H9 (cell line): ENCODE results near the gene ATP10B. TPM values are rescaled to one million over a fixed set of nuclear protein-coding genes. Genes with fewer than 3 reads are reported as not detected.

Source experiments
- DNase-seq: peaks from one replicate; pipeline ENCODE4 v3.0.0-alpha.2; 2017
- H2AFZ ChIP-seq: one replicate; pipeline ENCODE4 v1.6.1; 2013; ENCODE audit warnings: mild to moderate bottlenecking, low read length, control low read depth, moderate library complexity
- H2AK5ac ChIP-seq: 2 replicates; pipeline ENCODE4 v1.6.1; 2013; ENCODE audit warnings: low read length, control low read depth, mixed read lengths; ENCODE audit not compliant: insufficient read length
- H2BK120ac ChIP-seq: one replicate; pipeline ENCODE4 v1.6.1; 2013; ENCODE audit warnings: low read depth, mild to moderate bottlenecking, low read length, control low read depth, inconsistent platforms; ENCODE audit not compliant: poor library complexity, severe bottlenecking
- H2BK12ac ChIP-seq: 2 replicates; pipeline ENCODE4 v1.6.1; 2013; ENCODE audit warnings: low read length, control low read depth, mixed read lengths, low read depth; ENCODE audit not compliant: insufficient read length
- H2BK15ac ChIP-seq: 2 replicates; pipeline ENCODE4 v1.6.1; 2013; ENCODE audit warnings: low read depth, low read length, control low read depth
- H2BK20ac ChIP-seq: one replicate; pipeline ENCODE4 v1.6.1; 2013; ENCODE audit warnings: low read depth, mild to moderate bottlenecking, low read length, control low read depth, inconsistent platforms; ENCODE audit not compliant: poor library complexity, severe bottlenecking
- H2BK5ac ChIP-seq: 2 replicates; pipeline ENCODE4 v1.6.1; 2013; ENCODE audit warnings: low read length, control low read depth, mixed read lengths; ENCODE audit not compliant: insufficient read length
- H3K14ac ChIP-seq: 2 replicates; pipeline ENCODE4 v1.6.1; 2013; ENCODE audit warnings: low read length, control low read depth; ENCODE audit not compliant: insufficient read depth
- H3K18ac ChIP-seq: 2 replicates; pipeline ENCODE4 v1.6.1; 2013; ENCODE audit warnings: low read depth, mild to moderate bottlenecking, mixed read lengths, low read length, control low read depth; ENCODE audit not compliant: insufficient read length
- H3K23ac ChIP-seq: 2 replicates; pipeline ENCODE4 v1.6.1; 2013; ENCODE audit warnings: low read length, control low read depth, mixed read lengths, low read depth; ENCODE audit not compliant: insufficient read length
- H3K23me2 ChIP-seq: 2 replicates; pipeline ENCODE4 v1.6.1; 2013; ENCODE audit warnings: low read depth, mild to moderate bottlenecking, mixed read lengths, low read length, control low read depth; ENCODE audit not compliant: insufficient read length, poor library complexity, severe bottlenecking
- H3K27ac ChIP-seq: 2 replicates; pipeline ENCODE4 v1.5.1; 2013; ENCODE audit warnings: low read length, control low read depth, mixed read lengths, low read depth; ENCODE audit not compliant: insufficient read length
- H3K27me3 ChIP-seq: 2 replicates; pipeline ENCODE4 v1.6.1; 2013; ENCODE audit warnings: low read length, control low read depth, inconsistent platforms; ENCODE audit not compliant: insufficient read depth
- H3K4ac ChIP-seq: 2 replicates; pipeline ENCODE4 v1.6.1; 2013; ENCODE audit warnings: low read depth, mild to moderate bottlenecking, control low read depth, inconsistent platforms, low read length, moderate library complexity
- H3K4me1 ChIP-seq: 2 replicates; pipeline ENCODE4 v1.6.1; 2013; ENCODE audit warnings: low read length, control low read depth, inconsistent platforms; ENCODE audit not compliant: insufficient read depth
- H3K4me2 ChIP-seq: 2 replicates; pipeline ENCODE4 v1.6.1; 2013; ENCODE audit warnings: low read length, control low read depth, mixed read lengths; ENCODE audit not compliant: insufficient read length, insufficient read depth
- H3K56ac ChIP-seq: 2 replicates; pipeline ENCODE4 v1.6.1; 2013; ENCODE audit warnings: low read depth, mild to moderate bottlenecking, mixed read lengths, low read length, control low read depth; ENCODE audit not compliant: insufficient read length
- H3K79me1 ChIP-seq: 2 replicates; pipeline ENCODE4 v1.6.1; 2013; ENCODE audit warnings: low read depth, mild to moderate bottlenecking, moderate library complexity, low read length, control low read depth, inconsistent platforms; ENCODE audit not compliant: insufficient read depth, poor library complexity, severe bottlenecking
- H3K79me2 ChIP-seq: 2 replicates; pipeline ENCODE4 v1.6.1; 2013; ENCODE audit warnings: low read length, control low read depth, inconsistent platforms; ENCODE audit not compliant: insufficient read depth
- H3K9ac ChIP-seq: 2 replicates; pipeline ENCODE4 v1.6.1; 2013; ENCODE audit warnings: low read length, control low read depth, mixed read lengths; ENCODE audit not compliant: insufficient read length; ENCODE audit errors: extremely low read depth
- H3K9me3 ChIP-seq: one replicate; pipeline ENCODE4 v1.6.1; 2013; ENCODE audit warnings: low read depth, low read length, inconsistent platforms; ENCODE audit not compliant: control insufficient read depth
- H3T11ph ChIP-seq: one replicate; pipeline ENCODE4 v1.6.1; 2013; ENCODE audit warnings: mild to moderate bottlenecking, low read length, control low read depth, inconsistent platforms
- H4K20me1 ChIP-seq: one replicate; pipeline ENCODE4 v1.6.1; 2013; ENCODE audit not compliant: control insufficient read depth, insufficient read length, insufficient read depth
- H4K5ac ChIP-seq: 2 replicates; pipeline ENCODE4 v1.6.1; 2013; ENCODE audit warnings: low read depth, mild to moderate bottlenecking, mixed read lengths, low read length, control low read depth; ENCODE audit not compliant: insufficient read length
- H4K8ac ChIP-seq: replicated peaks from 2 replicates; pipeline ENCODE4 v1.6.1; 2013; ENCODE audit warnings: low read length, control low read depth, mixed read lengths, low read depth; ENCODE audit not compliant: insufficient read length
- H4K91ac ChIP-seq: 2 replicates; pipeline ENCODE4 v1.6.1; 2013; ENCODE audit warnings: low read depth, mild to moderate bottlenecking, moderate library complexity, mixed read lengths, low read length, control low read depth; ENCODE audit not compliant: insufficient read length
- H3K27ac Mint-ChIP-seq, 3 experiments: 2 replicates in 2 of 3; 3 replicates in 1 of 3; pipeline ENCODE4 v1.8.0; 2020 to 2021; ENCODE audit warnings: mixed read lengths in 3 of 3, mild to moderate bottlenecking in 1 of 3, moderate library complexity in 1 of 3
- H3K27me3 Mint-ChIP-seq: 2 replicates; pipeline ENCODE4 v1.8.0; 2021; ENCODE audit warnings: low read depth, mild to moderate bottlenecking, moderate library complexity, mixed read lengths
- H3K36me3 Mint-ChIP-seq, 3 experiments: 2 replicates in 2 of 3; 3 replicates in 1 of 3; pipeline ENCODE4 v1.8.0; 2020 to 2021; ENCODE audit warnings: low read depth in 3 of 3, mixed read lengths in 3 of 3; ENCODE audit not compliant: insufficient read depth in 1 of 3
- H3K4me1 Mint-ChIP-seq, 2 experiments: 2 replicates each; pipeline ENCODE4 v1.8.0; 2020; ENCODE audit warnings: mixed read lengths in 2 of 2
- H3K4me3 Mint-ChIP-seq, 2 experiments: 2 replicates in 1 of 2; 3 replicates in 1 of 2; pipeline ENCODE4 v1.8.0; 2020 to 2021; ENCODE audit warnings: mild to moderate bottlenecking in 2 of 2, mixed read lengths in 2 of 2, moderate library complexity in 1 of 2
- H3K9me3 Mint-ChIP-seq, 2 experiments: 2 replicates in 1 of 2; 3 replicates in 1 of 2; pipeline ENCODE4 v1.8.0; 2020; ENCODE audit warnings: mild to moderate bottlenecking in 2 of 2, mixed read lengths in 2 of 2, moderate library complexity in 1 of 2
- WGBS: extraction: QIAGEN DNeasy Blood & Tissue Kit; methylation state at CpG from one replicate; pipeline ENCODE4 v1.1.7; 2013; ENCODE audit warnings: missing lambda C conversion rate, low lambda C conversion rate, mixed read lengths; ENCODE audit not compliant: insufficient read length; ENCODE audit errors: extremely low coverage; 5-methylcytosine and 5-hydroxymethylcytosine counted together
- total RNA-seq: library from RNA; stranded (reverse); gene quantifications from 2 replicates; pipeline ENCODE4 v1.2.1, GENCODE V29; 2021
- TF ChIP-seq, protein P1 (sequence below): fragments of 200-600 bp; sonication (generic); conservative IDR thresholded peaks from 3 replicates; pipeline ENCODE4 v1.8.0; 2021; ENCODE audit warnings: antibody characterized with exemption, mild to moderate bottlenecking

ATP10B gene
- total RNA-seq, 1 experiment from 2014 or later = 0.42 TPM

DNA sequence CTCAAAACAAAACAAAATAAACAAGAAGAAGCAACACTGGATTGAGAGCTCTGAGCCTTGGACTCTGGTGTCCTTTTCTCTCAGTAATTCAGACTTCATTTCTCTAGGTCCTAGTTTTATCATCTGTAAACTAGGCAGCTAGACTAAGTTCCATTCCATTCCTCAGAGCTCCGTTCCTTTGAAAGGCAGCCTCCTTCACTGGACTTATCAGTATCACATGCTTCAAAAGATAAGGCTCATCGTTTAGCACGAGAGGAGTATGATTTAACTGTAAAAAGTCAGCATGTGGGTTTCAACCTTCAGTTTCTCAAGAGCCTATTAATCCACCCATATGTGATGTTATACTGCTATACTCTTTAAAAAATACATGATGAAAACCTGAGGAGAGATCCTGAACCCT, 1.6 kb downstream of the ATP10B start:
- no peaks in the 10 kb centered on the region for H4K20me1 ChIP-seq
- no peak overlapping the region for H4K8ac ChIP-seq
- no peak overlapping the region for H2BK120ac ChIP-seq
- no peak overlapping the region for H2BK12ac ChIP-seq
- DNase-seq = no peak
- no peak overlapping the region for H3K9ac ChIP-seq
- H3K4me2 ChIP-seq = no peak overlapping the region
- H3K27ac ChIP-seq = no peak overlapping the region
- Mint-ChIP-seq H3K36me3 (no peaks in the 10 kb centered on the region), H3K27me3 (no peaks in the 10 kb centered on the region), H3K9me3 (peaks cover 0 to 4% of the 10 kb centered on the region in 2 experiments; a peak in 2 of 5 replicates), H3K4me3 (no peak overlapping the region), H3K4me1 (no peaks in the 10 kb centered on the region), H3K27ac (no peak overlapping the region)
- no peak overlapping the region for H3K4ac ChIP-seq
- no peaks in the 10 kb centered on the region for H3K4me1 ChIP-seq
- H3K27me3 ChIP-seq = no peaks in the 10 kb centered on the region
- WGBS = no CpG with 5 or more reads among the region's 3 CpGs
- no peak overlapping the region for H2AFZ ChIP-seq
- no peak overlapping the region for H2BK20ac ChIP-seq
- H4K91ac ChIP-seq = no peak overlapping the region
- no peak overlapping the region for H3T11ph ChIP-seq
- H3K18ac ChIP-seq = no peak overlapping the region
- TF ChIP-seq, protein P1, sequence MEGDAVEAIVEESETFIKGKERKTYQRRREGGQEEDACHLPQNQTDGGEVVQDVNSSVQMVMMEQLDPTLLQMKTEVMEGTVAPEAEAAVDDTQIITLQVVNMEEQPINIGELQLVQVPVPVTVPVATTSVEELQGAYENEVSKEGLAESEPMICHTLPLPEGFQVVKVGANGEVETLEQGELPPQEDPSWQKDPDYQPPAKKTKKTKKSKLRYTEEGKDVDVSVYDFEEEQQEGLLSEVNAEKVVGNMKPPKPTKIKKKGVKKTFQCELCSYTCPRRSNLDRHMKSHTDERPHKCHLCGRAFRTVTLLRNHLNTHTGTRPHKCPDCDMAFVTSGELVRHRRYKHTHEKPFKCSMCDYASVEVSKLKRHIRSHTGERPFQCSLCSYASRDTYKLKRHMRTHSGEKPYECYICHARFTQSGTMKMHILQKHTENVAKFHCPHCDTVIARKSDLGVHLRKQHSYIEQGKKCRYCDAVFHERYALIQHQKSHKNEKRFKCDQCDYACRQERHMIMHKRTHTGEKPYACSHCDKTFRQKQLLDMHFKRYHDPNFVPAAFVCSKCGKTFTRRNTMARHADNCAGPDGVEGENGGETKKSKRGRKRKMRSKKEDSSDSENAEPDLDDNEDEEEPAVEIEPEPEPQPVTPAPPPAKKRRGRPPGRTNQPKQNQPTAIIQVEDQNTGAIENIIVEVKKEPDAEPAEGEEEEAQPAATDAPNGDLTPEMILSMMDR = no peak
- no peak overlapping the region for H2BK5ac ChIP-seq
- H3K79me1 ChIP-seq = no peaks in the 10 kb centered on the region
- H3K9me3 ChIP-seq = no peaks in the 10 kb centered on the region
- H3K23me2 ChIP-seq = no peaks in the 10 kb centered on the region
- H3K79me2 ChIP-seq = no peaks in the 10 kb centered on the region
- no peak overlapping the region for H3K14ac ChIP-seq
- no peak overlapping the region for H4K5ac ChIP-seq
- no peak overlapping the region for H3K56ac ChIP-seq
- no peak overlapping the region for H2AK5ac ChIP-seq
- no peak overlapping the region for H3K23ac ChIP-seq
- H2BK15ac ChIP-seq = no peak overlapping the region
